Measurements from ENCODE around the gene DCAF7. TPM values are rescaled to one million over a fixed set of nuclear protein-coding genes. Genes with fewer than 3 reads are reported as not detected.
A peak's percentile ranks its signal among the peaks of the same experiment; 100 is the strongest.

Gene DCAF7
- total and polyA plus RNA-seq, 8 donors: 83.7 to 106 (median 100) TPM

GRCh38 chr17:63546308-63547082, 3.8 kb upstream of the DCAF7 start:
- TF ChIP-seq, protein P1, sequence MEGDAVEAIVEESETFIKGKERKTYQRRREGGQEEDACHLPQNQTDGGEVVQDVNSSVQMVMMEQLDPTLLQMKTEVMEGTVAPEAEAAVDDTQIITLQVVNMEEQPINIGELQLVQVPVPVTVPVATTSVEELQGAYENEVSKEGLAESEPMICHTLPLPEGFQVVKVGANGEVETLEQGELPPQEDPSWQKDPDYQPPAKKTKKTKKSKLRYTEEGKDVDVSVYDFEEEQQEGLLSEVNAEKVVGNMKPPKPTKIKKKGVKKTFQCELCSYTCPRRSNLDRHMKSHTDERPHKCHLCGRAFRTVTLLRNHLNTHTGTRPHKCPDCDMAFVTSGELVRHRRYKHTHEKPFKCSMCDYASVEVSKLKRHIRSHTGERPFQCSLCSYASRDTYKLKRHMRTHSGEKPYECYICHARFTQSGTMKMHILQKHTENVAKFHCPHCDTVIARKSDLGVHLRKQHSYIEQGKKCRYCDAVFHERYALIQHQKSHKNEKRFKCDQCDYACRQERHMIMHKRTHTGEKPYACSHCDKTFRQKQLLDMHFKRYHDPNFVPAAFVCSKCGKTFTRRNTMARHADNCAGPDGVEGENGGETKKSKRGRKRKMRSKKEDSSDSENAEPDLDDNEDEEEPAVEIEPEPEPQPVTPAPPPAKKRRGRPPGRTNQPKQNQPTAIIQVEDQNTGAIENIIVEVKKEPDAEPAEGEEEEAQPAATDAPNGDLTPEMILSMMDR (IDR thresholded peaks at IDR 0.05): no peak
- Histone ChIP-seq H3K27ac (no peak overlapping the region), H3K4me3 (no peak overlapping the region), H3K9me3 (no peaks in the 10 kb centered on the region), H3K27me3 (no peaks in the 10 kb centered on the region), H3K36me3 (no peaks in the 10 kb centered on the region), H3K4me1 (peaks cover 7 to 17% of the 10 kb centered on the region in 2 donors)
- DNase-seq: peak in 1 of 4 donors; percentile 43
- no peak for ATAC-seq
- intact Hi-C loops (cut with DNase I): no loop called here

DNA sequence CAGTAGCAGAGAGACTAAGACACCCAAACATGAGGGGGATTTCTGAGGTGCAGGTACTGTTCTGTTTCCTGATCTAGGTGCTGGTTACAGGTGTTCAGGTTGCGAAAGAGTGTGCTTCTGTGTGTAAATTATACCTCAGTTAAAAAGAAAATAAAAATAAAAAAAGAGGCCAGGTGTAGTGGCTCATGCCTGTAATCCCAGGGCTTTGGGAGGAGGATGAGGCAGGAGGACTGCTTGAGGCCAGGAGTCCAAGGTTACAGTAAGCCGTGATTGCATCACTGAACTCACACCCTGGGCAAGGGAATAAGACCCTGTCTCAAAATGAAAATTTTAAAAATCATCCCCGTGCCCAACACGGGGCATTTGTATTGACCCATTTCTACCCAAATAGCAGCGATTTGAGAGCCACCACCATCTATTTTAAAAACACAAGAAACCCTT, 3.2 kb upstream of the DCAF7 start:
- no peak overlapping the region for H3K4me3 ChIP-seq
- TF ChIP-seq, protein P1 (IDR thresholded peaks at IDR 0.05): no peak
- H3K27me3 ChIP-seq: no peaks in the 10 kb centered on the region
- intact Hi-C loops (cut with DNase I): no loop called here
- no peaks in the 10 kb centered on the region for H3K36me3 ChIP-seq
- no peaks in the 10 kb centered on the region for H3K9me3 ChIP-seq
- no peak for ATAC-seq
- DNase-seq: no peak
- H3K4me1 ChIP-seq: peaks cover 9 to 23% of the 10 kb centered on the region in 2 donors
- H3K27ac ChIP-seq: no peak overlapping the region

DNA sequence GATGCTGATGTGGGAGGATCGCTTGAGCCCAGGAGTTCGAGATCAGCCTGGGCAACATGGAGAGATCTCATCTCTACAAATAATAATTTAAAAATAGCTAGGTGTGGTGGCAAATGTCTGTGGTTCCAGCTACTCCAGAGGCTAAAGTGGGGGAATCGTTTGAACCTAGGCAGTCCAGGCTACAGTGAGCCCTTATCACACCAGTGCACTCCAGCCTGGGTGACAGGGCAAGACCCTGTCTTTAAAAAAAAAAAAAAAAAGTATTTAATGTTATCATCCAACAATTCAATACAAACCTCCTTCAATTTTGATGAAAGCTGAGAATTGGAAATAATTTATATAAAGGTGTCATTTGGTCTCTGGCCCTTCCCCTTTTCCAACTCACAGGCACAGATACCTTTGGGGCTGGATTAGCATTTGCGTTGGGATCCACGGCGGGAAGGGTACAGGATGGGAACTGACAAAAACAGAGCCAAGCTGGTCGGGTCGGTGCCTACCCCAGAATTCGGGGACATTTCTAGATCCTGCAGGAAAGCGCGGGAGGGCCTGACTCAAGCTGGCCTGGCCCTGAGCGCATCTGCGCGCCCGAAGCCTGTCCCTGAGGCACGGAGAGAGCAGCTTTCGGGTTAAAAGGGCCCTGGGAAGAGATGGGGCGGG, 860 bp upstream of the DCAF7 start:
- H3K36me3 ChIP-seq: no peaks in the 10 kb centered on the region
- H3K4me3 ChIP-seq: peak overlapping the region; percentile 57 to 99
- ATAC-seq: peak; percentile 10
- intact Hi-C loops (cut with DNase I): no loop called here
- TF ChIP-seq, protein P1 (IDR thresholded peaks at IDR 0.05): no peak
- H3K27ac ChIP-seq: peak overlapping the region; percentile 92 to 97
- H3K4me1 ChIP-seq: peaks cover 27 to 46% of the 10 kb centered on the region in 2 donors
- no peaks in the 10 kb centered on the region for H3K9me3 ChIP-seq
- DNase-seq: peak in 1 of 4 donors; percentile 45
- no peaks in the 10 kb centered on the region for H3K27me3 ChIP-seq

DNA sequence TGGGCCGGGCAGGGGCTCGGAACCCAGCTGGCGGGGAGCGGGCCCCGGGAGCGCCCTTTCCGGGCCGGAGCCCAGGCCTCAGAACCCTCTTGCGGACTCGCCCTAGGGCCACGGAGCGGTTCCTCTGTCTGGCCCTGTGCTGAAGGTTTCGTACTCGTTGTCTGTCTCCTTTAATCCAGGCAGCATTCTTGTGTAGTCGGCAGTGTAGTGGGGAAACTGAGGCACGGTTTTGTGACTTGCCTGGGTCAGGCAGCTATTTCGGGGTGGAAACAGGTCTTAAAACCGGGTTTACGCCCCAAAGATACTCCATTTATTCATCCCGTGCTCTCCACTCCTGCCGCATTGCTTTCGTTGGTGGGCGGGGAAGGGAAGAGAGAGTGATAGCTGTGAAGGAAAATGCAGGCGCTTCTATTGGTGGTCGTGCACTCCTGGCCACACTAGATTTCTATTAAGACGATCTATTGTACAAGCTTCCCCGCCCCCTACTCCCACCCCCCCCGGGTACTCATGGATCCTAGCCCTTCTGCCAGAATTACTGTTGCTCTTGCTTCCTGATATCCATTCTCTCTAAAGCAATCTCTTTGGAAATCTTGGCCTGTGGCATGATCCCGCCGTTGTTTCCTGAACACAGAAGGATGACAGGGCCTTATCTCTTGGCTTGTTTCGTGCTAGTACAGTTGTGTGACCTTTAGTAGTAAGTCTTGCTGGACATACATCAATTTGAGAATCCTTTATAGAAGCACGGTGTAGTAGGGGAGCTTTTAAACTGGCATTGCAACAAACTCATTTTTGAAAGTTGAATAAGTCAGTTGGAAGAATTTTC, 751 bp downstream of the DCAF7 start:
- DNase-seq (peak; percentile 12 to 64 (median 30)), ATAC-seq (peak; percentile 27)
- Histone ChIP-seq H3K36me3 (no peaks in the 10 kb centered on the region), H3K27me3 (no peaks in the 10 kb centered on the region), H3K9me3 (no peaks in the 10 kb centered on the region), H3K4me1 (peaks cover 27 to 62% of the 10 kb centered on the region in 2 donors), H3K27ac (peak overlapping the region; percentile 87 to 97), H3K4me3 (peak overlapping the region; percentile 89 to 99)
- TF ChIP-seq, protein P1 (IDR thresholded peaks at IDR 0.05): no peak
- intact Hi-C loops (cut with DNase I): no loop called here

Data from left lung (tissue), 10 donors.